K562 (cell line): ENCODE data around the gene NF1.

ENCODE experiments used
- BHLHE40 ChIP-seq: IDR thresholded peaks from 2 replicates; pipeline ENCODE4 v1.6.1; 2011; ENCODE audit warnings: low read length, improper control_type of control experiment
- CHD4 ChIP-seq: fragments of 200-600 bp; sonication (generic); IDR thresholded peaks from 3 replicates; pipeline ENCODE4 v1.6.1; 2012; ENCODE audit warnings: low read depth, mild to moderate bottlenecking, mixed read lengths, low read length, inconsistent platforms; ENCODE audit not compliant: insufficient read depth, insufficient replicate concordance, poor library complexity, severe bottlenecking
- ETV5 ChIP-seq: sonication (generic); formaldehyde crosslinking; IDR thresholded peaks from 2 replicates; pipeline ENCODE4 v1.4.0; 2020; ENCODE audit warnings: low read depth, mild to moderate bottlenecking, missing genetic modification reagents
- NBN ChIP-seq: fragments of 450-650 bp; IDR thresholded peaks from 2 replicates; pipeline ENCODE4 v1.6.1; 2016; ENCODE audit warnings: low read depth, mild to moderate bottlenecking
- TCF7L2 ChIP-seq: fragments of 150-350 bp; IDR thresholded peaks from 2 replicates; pipeline ENCODE4 v1.6.1; 2016; ENCODE audit warnings: low read depth, mild to moderate bottlenecking, low read length, moderate library complexity
- ZFX ChIP-seq: sonication (generic); formaldehyde crosslinking; IDR thresholded peaks from 2 replicates; pipeline ENCODE4 v1.8.0; 2022; ENCODE audit warnings: mild to moderate bottlenecking, missing genetic modification reagents, moderate library complexity
- ZKSCAN8 ChIP-seq: fragments of 200-800 bp; sonication (Bioruptor generic); IDR thresholded peaks from 2 replicates; pipeline ENCODE4 v1.6.1; 2016; ENCODE audit warnings: missing genetic modification characterization, missing compliant biosample characterization
- TF ChIP-seq, protein P1 (sequence below), 3 experiments: IDR thresholded peaks in 2 of 3; conservative IDR thresholded peaks in 1 of 3; 2 replicates each; pipeline ENCODE4 v1.5.1; 2011 to 2012; ENCODE audit warnings: low read length in 3 of 3, mild to moderate bottlenecking in 3 of 3, control low read depth in 2 of 3, improper control_type of control experiment in 1 of 3, inconsistent platforms in 1 of 3, low read depth in 1 of 3, mixed read lengths in 1 of 3, moderate library complexity in 1 of 3; ENCODE audit not compliant: insufficient read depth in 2 of 3
- TF ChIP-seq, protein P2 (sequence below): fragments of 200-800 bp; sonication (Bioruptor generic); IDR thresholded peaks from 2 replicates; pipeline ENCODE4 v1.6.1; 2016; ENCODE audit warnings: missing genetic modification characterization, missing compliant biosample characterization
- TF ChIP-seq, protein P3 (sequence below): sonication (generic); formaldehyde crosslinking; IDR thresholded peaks from 2 replicates; pipeline ENCODE4 v1.8.0; 2022; ENCODE audit warnings: mild to moderate bottlenecking, low read depth, missing genetic modification reagents

- TF ChIP-seq, protein P1, sequence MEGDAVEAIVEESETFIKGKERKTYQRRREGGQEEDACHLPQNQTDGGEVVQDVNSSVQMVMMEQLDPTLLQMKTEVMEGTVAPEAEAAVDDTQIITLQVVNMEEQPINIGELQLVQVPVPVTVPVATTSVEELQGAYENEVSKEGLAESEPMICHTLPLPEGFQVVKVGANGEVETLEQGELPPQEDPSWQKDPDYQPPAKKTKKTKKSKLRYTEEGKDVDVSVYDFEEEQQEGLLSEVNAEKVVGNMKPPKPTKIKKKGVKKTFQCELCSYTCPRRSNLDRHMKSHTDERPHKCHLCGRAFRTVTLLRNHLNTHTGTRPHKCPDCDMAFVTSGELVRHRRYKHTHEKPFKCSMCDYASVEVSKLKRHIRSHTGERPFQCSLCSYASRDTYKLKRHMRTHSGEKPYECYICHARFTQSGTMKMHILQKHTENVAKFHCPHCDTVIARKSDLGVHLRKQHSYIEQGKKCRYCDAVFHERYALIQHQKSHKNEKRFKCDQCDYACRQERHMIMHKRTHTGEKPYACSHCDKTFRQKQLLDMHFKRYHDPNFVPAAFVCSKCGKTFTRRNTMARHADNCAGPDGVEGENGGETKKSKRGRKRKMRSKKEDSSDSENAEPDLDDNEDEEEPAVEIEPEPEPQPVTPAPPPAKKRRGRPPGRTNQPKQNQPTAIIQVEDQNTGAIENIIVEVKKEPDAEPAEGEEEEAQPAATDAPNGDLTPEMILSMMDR (IDR thresholded peaks at IDR 0.05 in 2 of 3, conservative IDR thresholded peaks at IDR 0.05 in 1 of 3; ENCODE audit: insufficient read depth in 2 of 3, low read depth in 1 of 3, low read length in 3 of 3) = no peak
- no peak for TF ChIP-seq NBN
- no peak for TF ChIP-seq ETV5 (CRISPR knock-in tag)
- TF ChIP-seq ZFX = no peak
- no peak for TF ChIP-seq BHLHE40
- TF ChIP-seq ZKSCAN8 (CRISPR knock-in tag) = no peak
- TF ChIP-seq, protein P2, sequence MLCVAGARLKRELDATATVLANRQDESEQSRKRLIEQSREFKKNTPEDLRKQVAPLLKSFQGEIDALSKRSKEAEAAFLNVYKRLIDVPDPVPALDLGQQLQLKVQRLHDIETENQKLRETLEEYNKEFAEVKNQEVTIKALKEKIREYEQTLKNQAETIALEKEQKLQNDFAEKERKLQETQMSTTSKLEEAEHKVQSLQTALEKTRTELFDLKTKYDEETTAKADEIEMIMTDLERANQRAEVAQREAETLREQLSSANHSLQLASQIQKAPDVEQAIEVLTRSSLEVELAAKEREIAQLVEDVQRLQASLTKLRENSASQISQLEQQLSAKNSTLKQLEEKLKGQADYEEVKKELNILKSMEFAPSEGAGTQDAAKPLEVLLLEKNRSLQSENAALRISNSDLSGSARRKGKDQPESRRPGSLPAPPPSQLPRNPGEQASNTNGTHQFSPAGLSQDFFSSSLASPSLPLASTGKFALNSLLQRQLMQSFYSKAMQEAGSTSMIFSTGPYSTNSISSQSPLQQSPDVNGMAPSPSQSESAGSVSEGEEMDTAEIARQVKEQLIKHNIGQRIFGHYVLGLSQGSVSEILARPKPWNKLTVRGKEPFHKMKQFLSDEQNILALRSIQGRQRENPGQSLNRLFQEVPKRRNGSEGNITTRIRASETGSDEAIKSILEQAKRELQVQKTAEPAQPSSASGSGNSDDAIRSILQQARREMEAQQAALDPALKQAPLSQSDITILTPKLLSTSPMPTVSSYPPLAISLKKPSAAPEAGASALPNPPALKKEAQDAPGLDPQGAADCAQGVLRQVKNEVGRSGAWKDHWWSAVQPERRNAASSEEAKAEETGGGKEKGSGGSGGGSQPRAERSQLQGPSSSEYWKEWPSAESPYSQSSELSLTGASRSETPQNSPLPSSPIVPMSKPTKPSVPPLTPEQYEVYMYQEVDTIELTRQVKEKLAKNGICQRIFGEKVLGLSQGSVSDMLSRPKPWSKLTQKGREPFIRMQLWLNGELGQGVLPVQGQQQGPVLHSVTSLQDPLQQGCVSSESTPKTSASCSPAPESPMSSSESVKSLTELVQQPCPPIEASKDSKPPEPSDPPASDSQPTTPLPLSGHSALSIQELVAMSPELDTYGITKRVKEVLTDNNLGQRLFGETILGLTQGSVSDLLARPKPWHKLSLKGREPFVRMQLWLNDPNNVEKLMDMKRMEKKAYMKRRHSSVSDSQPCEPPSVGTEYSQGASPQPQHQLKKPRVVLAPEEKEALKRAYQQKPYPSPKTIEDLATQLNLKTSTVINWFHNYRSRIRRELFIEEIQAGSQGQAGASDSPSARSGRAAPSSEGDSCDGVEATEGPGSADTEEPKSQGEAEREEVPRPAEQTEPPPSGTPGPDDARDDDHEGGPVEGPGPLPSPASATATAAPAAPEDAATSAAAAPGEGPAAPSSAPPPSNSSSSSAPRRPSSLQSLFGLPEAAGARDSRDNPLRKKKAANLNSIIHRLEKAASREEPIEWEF = no peak
- TF ChIP-seq TCF7L2 = no peak
- TF ChIP-seq, protein P3, sequence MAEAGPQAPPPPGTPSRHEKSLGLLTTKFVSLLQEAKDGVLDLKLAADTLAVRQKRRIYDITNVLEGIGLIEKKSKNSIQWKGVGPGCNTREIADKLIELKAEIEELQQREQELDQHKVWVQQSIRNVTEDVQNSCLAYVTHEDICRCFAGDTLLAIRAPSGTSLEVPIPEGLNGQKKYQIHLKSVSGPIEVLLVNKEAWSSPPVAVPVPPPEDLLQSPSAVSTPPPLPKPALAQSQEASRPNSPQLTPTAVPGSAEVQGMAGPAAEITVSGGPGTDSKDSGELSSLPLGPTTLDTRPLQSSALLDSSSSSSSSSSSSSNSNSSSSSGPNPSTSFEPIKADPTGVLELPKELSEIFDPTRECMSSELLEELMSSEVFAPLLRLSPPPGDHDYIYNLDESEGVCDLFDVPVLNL (CRISPR knock-in tag) = no peak
- no peak for TF ChIP-seq CHD4
These were observed 324.1 kb downstream of the NF1 start for GRCh38 chr17:31418773-31419350.
